HepG2 (cell line): ENCODE results near the gene DEPDC5. TPM values are rescaled to one million over a fixed set of nuclear protein-coding genes. Genes with fewer than 3 reads are reported as not detected.
A peak's percentile ranks its signal among the peaks of the same experiment; 100 is the strongest.

Source experiments
- BCL6 ChIP-seq: IDR thresholded peaks from 2 replicates; pipeline ENCODE4 v1.6.1; 2016; ENCODE audit warnings: missing genetic modification reagents, missing compliant biosample characterization
- BRF2 ChIP-seq: sonication (generic); formaldehyde crosslinking; IDR thresholded peaks from 2 replicates; pipeline ENCODE4 v1.8.1; 2022; ENCODE audit warnings: mild to moderate bottlenecking, missing genetic modification reagents
- ELF1 ChIP-seq: sonication (generic); formaldehyde crosslinking; IDR thresholded peaks from 2 replicates; pipeline ENCODE4 v1.4.0; 2020; ENCODE audit warnings: missing genetic modification reagents
- GATAD2A ChIP-seq: IDR thresholded peaks from 2 replicates; pipeline ENCODE4 v1.6.1; 2016
- GTF2F1 ChIP-seq: fragments of 150-350 bp; IDR thresholded peaks from 2 replicates; pipeline ENCODE4 v1.6.1; 2014; ENCODE audit warnings: low read length
- HOXA3 ChIP-seq: sonication (generic); formaldehyde crosslinking; IDR thresholded peaks from 2 replicates; pipeline ENCODE4 v1.5.0; 2020; ENCODE audit warnings: missing genetic modification reagents
- KDM3A ChIP-seq: IDR thresholded peaks from 2 replicates; pipeline ENCODE4 v1.6.1; 2018; ENCODE audit warnings: low read depth, missing compliant biosample characterization
- PLRG1 ChIP-seq: fragments of 450-650 bp; conservative IDR thresholded peaks from 2 replicates; pipeline ENCODE4 v1.6.1; 2016
- SIN3B ChIP-seq: fragments of 150-350 bp; IDR thresholded peaks from 2 replicates; pipeline ENCODE4 v1.6.1; 2014; ENCODE audit warnings: low read length
- TBL1XR1 ChIP-seq: fragments of 150-350 bp; IDR thresholded peaks from 2 replicates; pipeline ENCODE4 v1.6.1; 2014; ENCODE audit warnings: borderline replicate concordance, low read length; ENCODE audit not compliant: partially characterized antibody
- TBX3 ChIP-seq: fragments of 450-650 bp; IDR thresholded peaks from 2 replicates; pipeline ENCODE4 v1.6.1; 2017; ENCODE audit warnings: antibody characterized with exemption, mild to moderate bottlenecking, inconsistent platforms, borderline replicate concordance
- ZBTB21 ChIP-seq: sonication (generic); formaldehyde crosslinking; IDR thresholded peaks from 2 replicates; pipeline ENCODE4 v1.4.0; 2020; ENCODE audit warnings: missing genetic modification reagents
- ZBTB43 ChIP-seq: sonication (generic); formaldehyde crosslinking; conservative IDR thresholded peaks from 2 replicates; pipeline ENCODE4 v1.4.0; 2020; ENCODE audit warnings: missing genetic modification reagents
- ZFP91 ChIP-seq: sonication (generic); formaldehyde crosslinking; IDR thresholded peaks from 2 replicates; pipeline ENCODE4 v1.9.0; 2022; ENCODE audit warnings: missing genetic modification reagents, mild to moderate bottlenecking, borderline replicate concordance
- ZKSCAN1 ChIP-seq: fragments of 150-350 bp; IDR thresholded peaks from 2 replicates; pipeline ENCODE4 v1.6.1; 2014; ENCODE audit warnings: low read length
- ZNF251 ChIP-seq: sonication (generic); formaldehyde crosslinking; IDR thresholded peaks from 2 replicates; pipeline ENCODE4 v1.9.0; 2021; ENCODE audit warnings: mild to moderate bottlenecking, missing genetic modification reagents
- ZNF256 ChIP-seq: sonication (generic); formaldehyde crosslinking; conservative IDR thresholded peaks from 2 replicates; pipeline ENCODE4 v1.4.0; 2020; ENCODE audit warnings: missing genetic modification reagents
- ZNF354B ChIP-seq: sonication (generic); formaldehyde crosslinking; IDR thresholded peaks from 2 replicates; pipeline ENCODE4 v1.8.0; 2022; ENCODE audit warnings: mild to moderate bottlenecking, missing genetic modification reagents
- ZNF512B ChIP-seq: sonication (generic); formaldehyde crosslinking; IDR thresholded peaks from 2 replicates; pipeline ENCODE4 v1.5.1; 2020; ENCODE audit warnings: missing genetic modification reagents, mild to moderate bottlenecking, borderline replicate concordance
- ZNF629 ChIP-seq: sonication (generic); formaldehyde crosslinking; conservative IDR thresholded peaks from 2 replicates; pipeline ENCODE4 v1.5.0; 2020; ENCODE audit warnings: missing genetic modification reagents
- ZSCAN31 ChIP-seq: sonication (generic); formaldehyde crosslinking; IDR thresholded peaks from 2 replicates; pipeline ENCODE4 v1.5.0; 2020; ENCODE audit warnings: low read depth, mild to moderate bottlenecking, missing genetic modification reagents
- polyA plus RNA-seq, 8 experiments: library from polyadenylated mRNA; depleted of rRNA in 3 of 8; stranded (reverse) in 7 of 8; unstranded in 1 of 8; fragments of >200 nt; fragmentation: Illumina TruSeq in 4 of 8; extraction: Trizol in 4 of 8; gene quantifications; 2 replicates each; pipeline versions ENCODE4 v1.2.1 to v1.2.3, GENCODE V29; 2011 to 2016; ENCODE audit warnings: low read depth in 4 of 8, missing spikeins in 1 of 8, mixed read lengths in 1 of 8; ENCODE audit not compliant: insufficient read depth in 1 of 8
- total RNA-seq, 5 experiments: library from RNA; depleted of rRNA; stranded (reverse); fragments of >200 nt; fragmentation: Illumina TruSeq; extraction: Trizol; gene quantifications; 2 replicates each; pipeline ENCODE4 v1.2.3, GENCODE V29; 2016; ENCODE audit warnings: low read depth in 1 of 5
- TF ChIP-seq, protein P1 (sequence below): sonication (generic); formaldehyde crosslinking; IDR thresholded peaks from 2 replicates; pipeline ENCODE4 v1.8.0; 2022; ENCODE audit warnings: missing genetic modification reagents, mild to moderate bottlenecking, inconsistent platforms, borderline replicate concordance

DEPDC5 gene
- total and polyA plus RNA-seq, 2 of the 13 experiments (the other 11 are each of a cell fraction or from before 2014, with no cell fraction given) = 9.8 to 12.4 TPM

DNA sequence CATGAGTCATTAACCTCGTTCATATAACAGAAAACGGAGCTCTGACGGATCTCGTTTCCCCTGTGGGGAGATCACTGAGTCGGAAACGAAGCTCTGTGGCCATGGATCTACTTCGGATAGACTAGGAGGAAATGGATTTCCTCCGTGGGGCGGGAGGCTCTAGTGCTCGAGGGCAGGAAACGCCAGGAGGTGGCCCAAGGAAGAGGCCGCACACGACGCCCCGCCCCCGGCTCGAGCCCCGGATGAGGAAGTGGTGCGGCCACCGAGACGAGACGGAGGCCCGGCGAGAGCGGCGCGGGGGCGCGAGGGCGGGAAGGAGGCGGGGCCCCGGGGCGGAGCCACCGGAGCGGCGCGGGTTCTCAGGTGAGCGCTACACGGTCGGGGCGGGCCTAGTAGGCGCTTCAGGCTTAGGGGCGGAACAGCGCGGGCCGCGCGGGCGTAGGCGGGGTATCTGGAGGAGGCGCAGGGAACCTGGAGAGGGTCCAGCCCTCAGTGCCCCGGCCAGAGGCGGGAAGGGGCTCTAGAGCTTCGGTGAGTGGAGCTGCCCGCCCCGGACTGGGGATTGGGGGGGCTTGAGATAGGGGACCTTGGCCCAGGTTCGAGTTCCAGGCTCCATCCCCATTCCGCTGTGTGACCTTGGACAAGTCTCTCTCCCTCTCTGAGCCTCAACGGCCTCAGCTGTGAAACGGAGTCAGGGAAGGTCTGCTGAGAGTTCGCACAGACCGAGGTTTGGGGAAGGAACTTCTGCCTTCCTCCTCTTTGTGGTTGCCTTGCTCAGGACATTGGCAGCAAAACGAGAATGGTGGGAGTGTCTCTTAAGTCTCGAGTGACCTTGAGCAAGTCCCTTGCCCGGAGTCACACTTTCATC lies at the start of gene DEPDC5 (continued):
- TF ChIP-seq ZBTB43 (CRISPR knock-in tag) (peak; percentile 8; the same call in 1 of the 2 replicates), ZNF512B (CRISPR knock-in tag) (no peak), ZNF256 (CRISPR knock-in tag) (no peak), PLRG1 (no peak), KDM3A (CRISPR knock-in tag) (no peak; the same call in 1 of the 2 replicates), ZKSCAN1 (no peak), GATAD2A (CRISPR knock-in tag) (no peak), ZNF251 (no peak), TBL1XR1 (no peak), SIN3B (no peak), ELF1 (CRISPR knock-in tag) (peak; percentile 95), ZSCAN31 (no peak; the same call in 1 of the 2 replicates), ZFP91 (CRISPR knock-in tag) (peak; percentile 98), ZBTB21 (CRISPR knock-in tag) (no peak), BRF2 (no peak), ZNF629 (CRISPR knock-in tag) (no peak), BCL6 (no peak; the same call in 1 of the 2 replicates), TBX3 (no peak), ZNF354B (0 out of 2 replicates have a peak, but pooled peaks have one; percentile 14), GTF2F1 (0 out of 2 replicates have a peak, but pooled peaks have one; percentile 68), HOXA3 (peak; percentile 77; the same call in 1 of the 2 replicates)
- TF ChIP-seq, protein P1, sequence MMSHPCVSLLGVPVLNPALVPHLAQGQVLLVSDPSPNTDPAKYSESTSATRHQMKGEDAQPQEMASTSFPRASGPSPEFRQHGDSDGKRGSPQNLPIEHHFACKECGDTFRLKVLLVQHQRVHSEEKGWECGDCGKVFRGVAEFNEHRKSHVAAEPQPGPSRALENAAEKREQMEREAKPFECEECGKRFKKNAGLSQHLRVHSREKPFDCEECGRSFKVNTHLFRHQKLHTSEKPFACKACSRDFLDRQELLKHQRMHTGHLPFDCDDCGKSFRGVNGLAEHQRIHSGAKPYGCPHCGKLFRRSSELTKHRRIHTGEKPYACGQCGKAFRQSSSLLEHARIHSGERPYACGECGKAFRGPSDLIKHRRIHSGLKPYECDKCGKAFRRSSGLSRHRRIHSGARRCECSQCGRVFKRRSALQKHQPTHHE = peak; percentile 76; the same call in 1 of the 2 replicates
